K562 (cell line): ENCODE measurements around the gene POLR3GL. TPM values are rescaled to one million over a fixed set of nuclear protein-coding genes. Genes with fewer than 3 reads are reported as not detected.

Experiments
- ATF1 ChIP-seq, 2 experiments: fragments of 450-650 bp in 1 of 2; IDR thresholded peaks; 2 replicates each; pipeline ENCODE4 v1.6.1; 2016; ENCODE audit warnings: missing compliant biosample characterization in 1 of 2, missing genetic modification characterization in 1 of 2
- ATF3 ChIP-seq, 2 experiments: fragments of 450-650 bp in 1 of 2; sonication (generic) in 1 of 2; formaldehyde crosslinking in 1 of 2; IDR thresholded peaks in 1 of 2; conservative IDR thresholded peaks in 1 of 2; 2 replicates each; pipeline versions ENCODE4 v1.6.1 to v1.8.1; 2016 to 2023; ENCODE audit warnings: mild to moderate bottlenecking in 2 of 2, moderate library complexity in 2 of 2, inconsistent platforms in 1 of 2, missing genetic modification reagents in 1 of 2
- EGR1 ChIP-seq: fragments of 450-650 bp; conservative IDR thresholded peaks from 2 replicates; pipeline ENCODE4 v1.6.1; 2017; ENCODE audit warnings: mild to moderate bottlenecking
- ETS2 ChIP-seq: IDR thresholded peaks from 2 replicates; pipeline ENCODE4 v1.6.1; 2016; ENCODE audit warnings: borderline replicate concordance, missing genetic modification characterization, mild to moderate bottlenecking, moderate library complexity, missing compliant biosample characterization; ENCODE audit not compliant: poor library complexity, severe bottlenecking
- ETV6 ChIP-seq, 3 experiments: fragments of 150-350 bp in 1 of 3; sonication (generic) in 1 of 3; formaldehyde crosslinking in 1 of 3; IDR thresholded peaks; 2 replicates each; pipeline versions ENCODE4 v1.6.1 to v1.8.0; 2014 to 2022; ENCODE audit warnings: borderline replicate concordance in 2 of 3, low read depth in 2 of 3, antibody characterized with exemption in 1 of 3, low read length in 1 of 3, mild to moderate bottlenecking in 1 of 3, missing genetic modification reagents in 1 of 3
- HDAC3 ChIP-seq: fragments of 450-650 bp; IDR thresholded peaks from 2 replicates; pipeline ENCODE4 v1.6.1; 2018; ENCODE audit warnings: borderline replicate concordance, mild to moderate bottlenecking, moderate library complexity; ENCODE audit not compliant: partially characterized antibody
- HDAC8 ChIP-seq: fragments of 450-650 bp; IDR thresholded peaks from 2 replicates; pipeline ENCODE4 v1.6.1; 2016; ENCODE audit warnings: mild to moderate bottlenecking, missing genetic modification characterization, moderate library complexity, missing compliant biosample characterization
- HMG20B ChIP-seq: fragments of 250-450 bp; sonication (Bioruptor Pico); IDR thresholded peaks from 2 replicates; pipeline ENCODE4 v1.5.0; 2021; ENCODE audit warnings: mild to moderate bottlenecking
- JUNB ChIP-seq: fragments of 450-650 bp; formaldehyde crosslinking; conservative IDR thresholded peaks from 2 replicates; pipeline ENCODE4 v1.4.0; 2020; ENCODE audit warnings: mild to moderate bottlenecking
- MEF2D ChIP-seq: conservative IDR thresholded peaks from 2 replicates; pipeline ENCODE4 v1.6.1; 2016; ENCODE audit warnings: low read depth, missing genetic modification characterization, missing compliant biosample characterization
- NCOA1 ChIP-seq: fragments of 450-650 bp; IDR thresholded peaks from 2 replicates; pipeline ENCODE4 v1.6.1; 2016; ENCODE audit warnings: low read depth
- NEUROD1 ChIP-seq: fragments of 150-350 bp; IDR thresholded peaks from 2 replicates; pipeline ENCODE4 v1.6.1; 2014; ENCODE audit warnings: borderline replicate concordance, low read length, low read depth; ENCODE audit not compliant: partially characterized antibody
- NFE2L1 ChIP-seq: fragments of 450-650 bp; IDR thresholded peaks from 2 replicates; pipeline ENCODE4 v1.6.1; 2016; ENCODE audit warnings: missing genetic modification characterization, low read depth, mild to moderate bottlenecking, missing compliant biosample characterization, moderate library complexity, borderline replicate concordance
- POLR2AphosphoS5 ChIP-seq: IDR thresholded peaks from 2 replicates; pipeline ENCODE4 v1.6.1; 2011; ENCODE audit warnings: mild to moderate bottlenecking, low read depth, low read length, moderate library complexity; ENCODE audit not compliant: control insufficient read depth, insufficient read depth
- POLR2B ChIP-seq: fragments of 450-650 bp; IDR thresholded peaks from 2 replicates; pipeline ENCODE4 v1.6.1; 2018; ENCODE audit warnings: low read depth; ENCODE audit not compliant: partially characterized antibody
- RHOXF2B ChIP-seq: fragments of 250-450 bp; sonication (Bioruptor Pico); conservative IDR thresholded peaks from 2 replicates; pipeline ENCODE4 v1.5.1; 2021
- SETDB1 ChIP-seq: IDR thresholded peaks from one replicate; pipeline ENCODE4 v1.6.1; 2012; ENCODE audit warnings: low read length, control low read depth, inconsistent platforms
- SRF ChIP-seq, 2 experiments: fragments of 250-450, 450-650 bp in 1 of 2; sonication (Bioruptor Pico) in 1 of 2; sonication (generic) in 1 of 2; formaldehyde crosslinking; IDR thresholded peaks; 2 replicates each; pipeline versions ENCODE4 v1.5.0 to v1.5.1; 2020 to 2022; ENCODE audit warnings: mild to moderate bottlenecking in 1 of 2, missing genetic modification reagents in 1 of 2
- TAF7 ChIP-seq: fragments of 450-650 bp; IDR thresholded peaks from 2 replicates; pipeline ENCODE4 v1.6.1; 2016; ENCODE audit warnings: missing genetic modification characterization, missing compliant biosample characterization
- ZNF12 ChIP-seq: sonication (generic); formaldehyde crosslinking; IDR thresholded peaks from 2 replicates; pipeline ENCODE4 v1.4.0; 2020; ENCODE audit warnings: mild to moderate bottlenecking, missing genetic modification reagents
- ZNF197 ChIP-seq: fragments of 200-800 bp; sonication (Bioruptor generic); IDR thresholded peaks from 2 replicates; pipeline ENCODE4 v1.6.1; 2016; ENCODE audit warnings: low read depth, missing genetic modification characterization, missing compliant biosample characterization
- ZNF282 ChIP-seq: sonication (generic); formaldehyde crosslinking; IDR thresholded peaks from 2 replicates; pipeline ENCODE4 v1.8.1; 2023; ENCODE audit warnings: missing genetic modification reagents
- ZNF551 ChIP-seq: fragments of 250-450 bp; sonication (Bioruptor Pico); IDR thresholded peaks from 2 replicates; pipeline ENCODE4 v1.5.0; 2021; ENCODE audit warnings: mild to moderate bottlenecking, moderate library complexity
- ZSCAN29 ChIP-seq: fragments of 450-650 bp; IDR thresholded peaks from 2 replicates; pipeline ENCODE4 v1.6.1; 2017
- polyA plus RNA-seq, 8 experiments: library from polyadenylated mRNA; depleted of rRNA in 4 of 8; stranded (reverse) in 5 of 8; unstranded in 3 of 8; fragments of >200 nt; fragmentation: Nextera tagmentation in 2 of 8; fragmentation: Illumina TruSeq in 1 of 8; extraction: Ambion mirVana in 2 of 8; extraction: Trizol in 1 of 8; gene quantifications; 2 replicates each; pipeline versions ENCODE4 v1.2.1 to v1.2.3, GENCODE V29; 2011 to 2014; ENCODE audit warnings: inconsistent platforms in 1 of 8, missing spikeins in 1 of 8
- total RNA-seq, 7 experiments: library from RNA; depleted of rRNA in 6 of 7; stranded (reverse); fragments of >200 nt in 6 of 7; fragmentation: Illumina TruSeq in 2 of 7; extraction: Trizol in 2 of 7; gene quantifications; 2 replicates each; pipeline versions ENCODE4 v1.2.1 to v1.2.3, GENCODE V29; 2011 to 2021; ENCODE audit warnings: low replicate concordance in 1 of 7
- TF ChIP-seq, protein P1 (sequence below): fragments of 250-450 bp; sonication (Bioruptor Pico); IDR thresholded peaks from 2 replicates; pipeline ENCODE4 v1.8.0; 2022; ENCODE audit warnings: inconsistent platforms, mild to moderate bottlenecking, moderate library complexity, borderline replicate concordance

The POLR3GL gene
- total and polyA plus RNA-seq, 9 of the 15 experiments (the other 6 are each of a cell fraction or from before 2014, with no cell fraction given) = 14.6 to 48.4 (median 38.2) TPM

DNA sequence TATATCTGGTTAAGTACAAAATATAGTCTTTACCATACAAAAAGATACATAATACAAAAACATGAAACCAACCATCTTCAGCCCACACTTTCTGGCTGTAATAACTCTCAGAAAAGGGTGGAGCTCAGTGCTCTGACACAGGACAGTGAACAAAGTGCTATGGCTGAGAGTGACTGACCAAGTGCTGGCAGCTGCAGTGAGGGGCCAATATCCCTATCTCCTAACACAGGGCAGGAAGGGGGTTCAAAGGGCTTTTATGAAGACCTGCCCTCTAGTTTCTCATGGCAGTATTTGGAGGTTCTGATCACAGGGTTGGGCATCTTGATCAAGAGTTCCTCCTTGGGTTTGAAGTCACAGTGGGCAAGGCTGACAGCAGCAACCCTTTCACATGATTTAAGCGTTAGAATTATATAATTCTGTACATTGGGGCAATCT lies 28.0 kb downstream of the POLR3GL start (continued):
- TF ChIP-seq MEF2D (no peak), ZNF12 (CRISPR knock-in tag) (no peak), ATF1 (CRISPR knock-in tag; IDR thresholded peaks at IDR 0.05) (no peak), ATF1 (tag; IDR thresholded peaks at IDR 0.05) (no peak), ZSCAN29 (no peak), POLR2AphosphoS5 (peak; percentile 31; the same call in 1 of the 2 replicates), SRF (CRISPR knock-in tag; IDR thresholded peaks at IDR 0.05) (no peak; a peak in 1 of 4 replicates), NCOA1 (no peak), ETS2 (tag) (no peak), ZNF282 (CRISPR knock-in tag) (no peak), EGR1 (no peak), HDAC8 (no peak), HDAC3 (peak; percentile 51), TAF7 (no peak), JUNB (CRISPR knock-in tag) (no peak), HMG20B (no peak), ZNF551 (CRISPR knock-in tag) (no peak), ZNF197 (CRISPR knock-in tag) (no peak), NFE2L1 (tag) (no peak), SETDB1 (no peak), RHOXF2B (CRISPR knock-in tag) (peak; percentile 61; the same call in 1 of the 2 replicates), POLR2B (no peak), ATF3 (IDR thresholded peaks at IDR 0.05) (no peak), ATF3 (CRISPR knock-in tag; conservative IDR thresholded peaks at IDR 0.05) (no peak), ETV6 (IDR thresholded peaks at IDR 0.05; ENCODE audit: borderline replicate concordance in 1 of 2, low read depth in 2 of 2, low read length in 1 of 2) (no peak), ETV6 (CRISPR knock-in tag; IDR thresholded peaks at IDR 0.05; ENCODE audit: borderline replicate concordance) (no peak), NEUROD1 (no peak)
- TF ChIP-seq, protein P1, sequence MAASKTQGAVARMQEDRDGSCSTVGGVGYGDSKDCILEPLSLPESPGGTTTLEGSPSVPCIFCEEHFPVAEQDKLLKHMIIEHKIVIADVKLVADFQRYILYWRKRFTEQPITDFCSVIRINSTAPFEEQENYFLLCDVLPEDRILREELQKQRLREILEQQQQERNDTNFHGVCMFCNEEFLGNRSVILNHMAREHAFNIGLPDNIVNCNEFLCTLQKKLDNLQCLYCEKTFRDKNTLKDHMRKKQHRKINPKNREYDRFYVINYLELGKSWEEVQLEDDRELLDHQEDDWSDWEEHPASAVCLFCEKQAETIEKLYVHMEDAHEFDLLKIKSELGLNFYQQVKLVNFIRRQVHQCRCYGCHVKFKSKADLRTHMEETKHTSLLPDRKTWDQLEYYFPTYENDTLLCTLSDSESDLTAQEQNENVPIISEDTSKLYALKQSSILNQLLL (CRISPR knock-in tag) = no peak
